ENCODE data around the gene DOCK4. TPM values are rescaled to one million over a fixed set of nuclear protein-coding genes. Genes with fewer than 3 reads are reported as not detected.

Gene DOCK4
- total RNA-seq, 1 donor from 2014 or later: 10.6 TPM

DNA sequence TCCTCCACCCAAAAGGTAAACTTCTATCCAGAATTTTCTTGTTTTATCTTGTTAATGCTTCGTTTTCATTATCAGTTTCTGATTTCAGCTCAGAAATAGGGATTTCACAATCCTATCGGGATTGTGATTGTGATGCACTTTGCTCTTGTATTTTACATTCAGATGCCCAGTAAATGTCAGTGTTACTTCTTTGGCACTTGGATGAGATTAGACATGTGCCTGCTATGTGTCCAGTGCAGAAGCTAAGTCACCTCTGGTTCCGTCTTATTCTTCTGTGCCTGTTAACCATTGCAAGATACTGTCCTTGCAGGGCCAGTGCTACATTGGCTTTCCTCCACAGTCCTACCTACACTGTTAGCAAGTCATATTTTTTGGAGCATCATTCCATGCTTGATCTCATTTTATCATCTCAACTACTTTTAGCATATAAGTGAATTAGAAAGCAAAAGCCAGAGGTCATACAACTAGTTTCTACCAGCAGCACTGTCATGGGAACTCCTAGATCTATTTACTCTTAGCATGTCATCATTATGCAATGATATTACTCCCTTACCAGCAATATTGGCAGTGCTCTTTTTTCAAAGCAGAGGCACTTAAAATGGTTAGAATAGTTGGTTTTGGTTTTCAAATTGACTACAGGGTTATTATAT, 27.0 kb upstream of the DOCK4 start:
- H3K4me3 ChIP-seq (ENCODE audit: low read depth, low read length): no peak overlapping the region
- DNase-seq (ENCODE audit: low read depth): no peak
- TF ChIP-seq, protein P1, sequence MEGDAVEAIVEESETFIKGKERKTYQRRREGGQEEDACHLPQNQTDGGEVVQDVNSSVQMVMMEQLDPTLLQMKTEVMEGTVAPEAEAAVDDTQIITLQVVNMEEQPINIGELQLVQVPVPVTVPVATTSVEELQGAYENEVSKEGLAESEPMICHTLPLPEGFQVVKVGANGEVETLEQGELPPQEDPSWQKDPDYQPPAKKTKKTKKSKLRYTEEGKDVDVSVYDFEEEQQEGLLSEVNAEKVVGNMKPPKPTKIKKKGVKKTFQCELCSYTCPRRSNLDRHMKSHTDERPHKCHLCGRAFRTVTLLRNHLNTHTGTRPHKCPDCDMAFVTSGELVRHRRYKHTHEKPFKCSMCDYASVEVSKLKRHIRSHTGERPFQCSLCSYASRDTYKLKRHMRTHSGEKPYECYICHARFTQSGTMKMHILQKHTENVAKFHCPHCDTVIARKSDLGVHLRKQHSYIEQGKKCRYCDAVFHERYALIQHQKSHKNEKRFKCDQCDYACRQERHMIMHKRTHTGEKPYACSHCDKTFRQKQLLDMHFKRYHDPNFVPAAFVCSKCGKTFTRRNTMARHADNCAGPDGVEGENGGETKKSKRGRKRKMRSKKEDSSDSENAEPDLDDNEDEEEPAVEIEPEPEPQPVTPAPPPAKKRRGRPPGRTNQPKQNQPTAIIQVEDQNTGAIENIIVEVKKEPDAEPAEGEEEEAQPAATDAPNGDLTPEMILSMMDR (conservative IDR thresholded peaks at IDR 0.05; ENCODE audit: low read depth, low read length): no peak

DNA sequence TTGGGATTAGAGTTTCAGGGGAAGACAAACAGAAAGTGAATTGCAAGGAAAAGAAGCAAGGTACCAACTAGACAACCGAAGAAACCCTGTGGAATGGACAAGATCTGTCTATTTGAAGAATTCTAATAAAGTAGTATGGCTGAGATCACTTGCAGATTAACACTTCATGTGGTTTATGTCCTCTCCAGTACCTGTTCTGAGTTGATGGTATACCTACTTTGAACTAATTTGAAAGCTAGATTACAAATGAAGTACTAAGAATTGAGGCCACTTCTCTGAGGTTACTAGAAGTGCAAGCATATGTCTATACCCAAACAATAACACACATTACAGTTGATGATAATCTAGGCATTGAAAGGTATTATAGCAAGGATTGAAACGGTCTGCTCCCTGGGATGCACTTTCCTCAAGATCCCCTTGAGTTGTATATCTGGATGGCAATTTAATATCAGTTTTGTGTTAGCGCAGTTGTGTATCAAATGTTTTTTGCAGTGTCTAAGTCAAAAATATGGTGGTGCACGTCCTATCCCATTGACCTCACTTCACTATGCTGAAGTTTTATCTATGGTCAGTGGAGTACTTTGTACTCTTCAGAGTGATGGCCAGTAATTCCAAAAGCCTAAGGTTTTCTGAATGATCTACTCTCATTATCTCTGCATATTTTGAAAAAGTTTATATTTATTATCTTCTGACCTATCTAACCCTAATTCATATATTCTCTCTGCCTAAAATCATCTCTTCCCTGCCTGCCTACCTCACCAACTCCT, 26.2 kb upstream of the DOCK4 start:
- no peak overlapping the region for H3K4me3 ChIP-seq (ENCODE audit: low read depth, low read length)
- no peak for DNase-seq (ENCODE audit: low read depth)
- TF ChIP-seq, protein P1 (conservative IDR thresholded peaks at IDR 0.05; ENCODE audit: low read depth, low read length): no peak

DNA sequence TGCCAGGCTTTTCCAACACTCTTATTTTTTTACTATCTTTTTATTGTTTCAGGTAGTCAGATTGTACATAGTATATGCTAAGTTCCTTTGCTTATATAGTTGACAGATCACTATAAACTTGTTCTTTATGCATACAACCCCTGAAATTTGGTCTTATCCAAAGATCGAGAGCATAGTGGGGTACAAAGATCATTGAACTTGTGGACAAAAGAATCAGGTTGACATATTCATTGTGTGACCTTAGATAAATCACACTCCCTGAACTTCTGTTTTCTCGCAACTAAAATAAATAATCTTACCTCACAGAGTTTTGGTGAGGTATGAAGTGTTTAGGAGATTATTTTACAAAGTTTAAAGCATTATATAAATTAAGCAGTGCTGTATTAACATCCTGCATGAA, 22.4 kb upstream of the DOCK4 start:
- DNase-seq (ENCODE audit: low read depth): no peak
- no peak overlapping the region for H3K4me3 ChIP-seq (ENCODE audit: low read depth, low read length)
- TF ChIP-seq, protein P1 (conservative IDR thresholded peaks at IDR 0.05; ENCODE audit: low read depth, low read length): no peak

DNA sequence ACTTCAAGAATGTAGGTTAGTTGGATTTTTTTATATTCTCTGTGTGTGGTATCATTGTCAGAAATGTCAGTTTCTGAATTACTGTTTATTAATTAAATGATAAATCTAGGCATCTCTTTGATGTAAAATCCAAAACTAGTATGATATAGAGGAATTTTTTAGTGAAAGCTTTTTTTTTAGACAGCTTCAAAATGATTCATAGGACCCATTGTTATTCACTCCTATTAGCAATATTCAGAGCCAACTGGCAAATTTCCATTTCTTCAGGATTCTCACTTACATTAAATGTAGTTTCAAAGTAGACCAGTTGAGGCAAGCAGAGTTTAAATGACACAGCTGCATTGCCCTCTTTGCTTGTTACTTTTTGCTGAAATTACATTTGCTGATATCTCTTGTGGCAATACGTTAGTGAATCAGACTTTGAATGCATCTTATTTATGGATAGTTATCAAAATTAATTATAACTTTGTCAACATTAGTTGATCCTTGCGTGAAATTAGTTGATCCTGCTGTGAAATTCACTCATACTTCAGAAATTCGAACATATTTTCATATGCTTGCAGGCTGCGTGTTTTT, 20.6 kb upstream of the DOCK4 start:
- no peak for DNase-seq (ENCODE audit: low read depth)
- TF ChIP-seq, protein P1 (conservative IDR thresholded peaks at IDR 0.05; ENCODE audit: low read depth, low read length): no peak

DNA sequence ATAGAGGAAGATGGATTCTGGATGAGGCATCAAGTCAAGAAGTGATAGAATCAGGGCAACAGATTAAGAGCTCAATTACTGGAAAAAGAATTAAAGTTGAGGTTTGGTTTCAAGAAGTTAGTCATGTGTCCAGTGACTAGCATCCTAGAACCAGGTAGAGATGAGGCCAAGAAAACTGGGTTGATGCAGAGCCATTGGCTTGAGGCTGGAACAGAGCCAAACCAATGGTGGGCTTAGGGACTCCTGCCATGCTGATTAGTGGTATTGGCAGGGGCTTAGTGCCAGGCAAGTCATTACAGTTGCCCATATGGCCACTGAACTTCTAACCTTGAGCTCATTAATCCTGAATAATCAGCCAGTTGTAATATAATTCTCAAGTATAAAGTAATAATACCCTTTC, 18.8 kb upstream of the DOCK4 start:
- no peak for DNase-seq (ENCODE audit: low read depth)
- H3K4me3 ChIP-seq (ENCODE audit: low read depth, low read length): no peak overlapping the region
- TF ChIP-seq, protein P1 (conservative IDR thresholded peaks at IDR 0.05; ENCODE audit: low read depth, low read length): no peak

More for the DNA sequence above, 20.6 kb upstream of the DOCK4 start:
- no peak overlapping the region for H3K4me3 ChIP-seq (ENCODE audit: low read depth, low read length)

DNA sequence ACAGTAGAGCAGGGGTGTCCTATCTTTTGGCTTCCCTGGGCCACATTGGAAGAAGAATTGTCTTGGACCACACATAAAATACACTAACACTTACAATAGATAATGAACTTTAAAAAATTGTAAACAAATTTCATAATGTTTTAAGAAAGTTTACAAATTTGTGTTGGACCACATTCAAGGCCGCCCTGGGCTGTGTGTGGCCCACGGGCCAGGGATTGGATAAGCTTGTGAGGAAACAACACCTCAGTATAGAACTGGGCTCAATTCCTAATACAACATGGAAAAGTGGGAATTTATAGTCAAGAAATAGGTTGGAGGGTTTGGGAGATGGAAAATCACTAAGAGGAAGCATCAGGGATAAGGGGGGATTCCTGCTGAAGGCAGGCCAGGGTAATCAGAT, 18.0 kb upstream of the DOCK4 start:
- no peak overlapping the region for H3K4me3 ChIP-seq (ENCODE audit: low read depth, low read length)

More for the DNA sequence above, 18.0 kb upstream of the DOCK4 start:
- TF ChIP-seq, protein P1 (conservative IDR thresholded peaks at IDR 0.05; ENCODE audit: low read depth, low read length): no peak
- DNase-seq (ENCODE audit: low read depth): no peak
